Measurements from ENCODE around the gene EFHC2. TPM values are rescaled to one million over a fixed set of nuclear protein-coding genes. Genes with fewer than 3 reads are reported as not detected.

EFHC2 gene
- total and polyA plus RNA-seq, 8 donors: 0.09 to 1.9 (median 0.47) TPM

GRCh38 chrX:44152852-44153251 lies 190.6 kb downstream of the EFHC2 start:
- peaks cover 0 to 7% (median 2%) of the 10 kb centered on the region in 4 donors for H3K27me3 ChIP-seq
- peak; percentile 87 for FAIRE-seq

GRCh38 chrX:44147130-44147529 lies 196.3 kb downstream of the EFHC2 start:
- intact Hi-C loops (cut with DNase I): no loop called here
- 43 to 69% methylated on average over 3 of the region's 3 CpGs for WGBS, 2 donors
- no peak for ATAC-seq

More at GRCh38 chrX:44152852-44153251, 190.6 kb downstream of the EFHC2 start:
- no peaks in the 10 kb centered on the region for H3K4me1 ChIP-seq
- H3K27ac ChIP-seq: no peak overlapping the region
- no peak overlapping the region for H3K4me3 ChIP-seq
- DNase-seq (no peak), ATAC-seq (no peak)
- H3K36me3 ChIP-seq: no peaks in the 10 kb centered on the region
- intact Hi-C loops (cut with DNase I): no loop called here
- H3K9me3 ChIP-seq: no peaks in the 10 kb centered on the region
- WGBS, 2 donors: 72 to 86% methylated on average over 1 of the region's 1 CpG
- no peak for TF ChIP-seq CTCF (IDR thresholded peaks at IDR 0.05)

GRCh38 chrX:44144177-44144945 lies 199.1 kb downstream of the EFHC2 start:
- H3K27ac ChIP-seq: no peak overlapping the region
- FAIRE-seq: no peak
- no peaks in the 10 kb centered on the region for H3K4me1 ChIP-seq
- no peak overlapping the region for H3K4me3 ChIP-seq
- DNase-seq: no peak
- no peaks in the 10 kb centered on the region for H3K27me3 ChIP-seq
- 35 to 57% methylated on average over 8 of the region's 8 CpGs for WGBS, 2 donors
- H3K9me3 ChIP-seq: no peaks in the 10 kb centered on the region
- TF ChIP-seq CTCF (IDR thresholded peaks at IDR 0.05): no peak
- no peaks in the 10 kb centered on the region for H3K36me3 ChIP-seq
- no peak for ATAC-seq
- intact Hi-C loops (cut with DNase I): no loop called here

More at GRCh38 chrX:44147130-44147529, 196.3 kb downstream of the EFHC2 start:
- Histone ChIP-seq H3K36me3 (no peaks in the 10 kb centered on the region), H3K9me3 (no peaks in the 10 kb centered on the region), H3K27ac (no peak overlapping the region), H3K4me1 (no peaks in the 10 kb centered on the region), H3K4me3 (no peak overlapping the region), H3K27me3 (no peaks in the 10 kb centered on the region)
- FAIRE-seq (no peak), DNase-seq (no peak)
- TF ChIP-seq CTCF (IDR thresholded peaks at IDR 0.05): no peak

GRCh38 chrX:44143061-44143602 lies 200.3 kb downstream of the EFHC2 start:
- H3K27me3 ChIP-seq: no peaks in the 10 kb centered on the region
- peaks cover 0 to 4% (median 0%) of the 10 kb centered on the region in 4 donors for H3K9me3 ChIP-seq
- H3K36me3 ChIP-seq: no peaks in the 10 kb centered on the region
- intact Hi-C loops (cut with DNase I): no loop called here
- no peak overlapping the region for H3K4me3 ChIP-seq
- FAIRE-seq (no peak), DNase-seq (no peak), ATAC-seq (no peak)
- H3K4me1 ChIP-seq: no peaks in the 10 kb centered on the region
- TF ChIP-seq CTCF (IDR thresholded peaks at IDR 0.05): no peak
- H3K27ac ChIP-seq: no peak overlapping the region
- 87 to 91% methylated on average over 3 of the region's 3 CpGs for WGBS, 2 donors

- no peak for DNase-seq
- ATAC-seq: no peak
- Histone ChIP-seq H3K4me3 (no peak overlapping the region), H3K9me3 (no peaks in the 10 kb centered on the region), H3K36me3 (no peaks in the 10 kb centered on the region), H3K27me3 (peaks cover 0 to 40% (median 2%) of the 10 kb centered on the region in 4 donors), H3K4me1 (no peaks in the 10 kb centered on the region), H3K27ac (no peak overlapping the region)
- peak; percentile 34 for FAIRE-seq
- 42 to 51% methylated on average over 2 of the region's 2 CpGs for WGBS, 2 donors
- no peak for TF ChIP-seq CTCF (IDR thresholded peaks at IDR 0.05)
- intact Hi-C loops (cut with DNase I): no loop called here
These were observed 213.3 kb downstream of the EFHC2 start for GRCh38 chrX:44130189-44130588.

All from pancreas (tissue), 10 donors.